ENCODE results near the gene TSSK6. TPM values are rescaled to one million over a fixed set of nuclear protein-coding genes. Genes with fewer than 3 reads are reported as not detected.

TSSK6 gene
- total and polyA plus RNA-seq, 10 of the 15 experiments (the other 5 are each of a cell fraction or from before 2014, with no cell fraction given), result 0.06 to 3.6 (median 0.98) TPM; not detected in 2

DNA sequence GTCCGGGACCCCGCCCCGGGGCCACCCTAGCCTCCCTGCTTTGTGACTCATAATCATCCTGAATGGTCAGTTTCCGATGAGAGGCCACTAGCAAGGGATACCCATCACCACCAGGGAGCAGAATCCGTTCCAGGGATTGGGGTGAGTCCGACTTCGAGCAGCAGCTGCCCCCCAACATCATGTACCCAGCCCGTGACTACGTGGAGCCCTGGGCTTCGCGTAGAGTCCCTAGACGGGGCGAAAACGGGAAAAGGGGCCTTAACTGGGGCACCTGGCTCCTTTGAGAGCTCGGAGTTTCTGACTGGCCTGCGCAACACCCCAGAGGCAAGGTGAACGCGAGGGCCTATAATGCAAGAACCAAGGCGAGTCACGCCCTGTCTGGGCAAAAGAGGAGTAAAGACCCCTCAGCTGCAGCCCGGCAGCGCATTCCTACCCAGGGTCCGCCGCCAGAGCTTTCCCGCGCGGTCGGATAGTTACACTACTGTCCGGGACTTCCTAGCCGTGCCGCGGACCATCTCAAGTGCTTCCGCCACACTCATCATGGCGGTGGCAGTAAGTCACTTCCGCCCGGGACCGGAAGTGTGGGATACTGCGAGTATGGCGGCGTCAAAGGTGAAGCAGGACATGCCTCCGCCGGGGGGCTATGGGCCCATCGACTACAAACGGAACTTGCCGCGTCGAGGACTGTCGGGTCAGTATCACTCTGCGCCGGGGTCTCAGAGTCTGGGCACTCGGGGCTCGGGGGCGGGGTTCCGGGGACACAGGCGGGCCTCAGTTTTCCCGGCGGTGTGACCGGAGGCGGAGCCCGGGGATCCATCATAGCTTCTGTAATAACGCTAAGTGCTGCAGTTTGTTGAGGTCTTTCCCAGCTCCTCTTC lies 533 bp upstream of the TSSK6 start, which contains the start of gene NDUFA13 (continued):
- TF ChIP-seq, protein P1, sequence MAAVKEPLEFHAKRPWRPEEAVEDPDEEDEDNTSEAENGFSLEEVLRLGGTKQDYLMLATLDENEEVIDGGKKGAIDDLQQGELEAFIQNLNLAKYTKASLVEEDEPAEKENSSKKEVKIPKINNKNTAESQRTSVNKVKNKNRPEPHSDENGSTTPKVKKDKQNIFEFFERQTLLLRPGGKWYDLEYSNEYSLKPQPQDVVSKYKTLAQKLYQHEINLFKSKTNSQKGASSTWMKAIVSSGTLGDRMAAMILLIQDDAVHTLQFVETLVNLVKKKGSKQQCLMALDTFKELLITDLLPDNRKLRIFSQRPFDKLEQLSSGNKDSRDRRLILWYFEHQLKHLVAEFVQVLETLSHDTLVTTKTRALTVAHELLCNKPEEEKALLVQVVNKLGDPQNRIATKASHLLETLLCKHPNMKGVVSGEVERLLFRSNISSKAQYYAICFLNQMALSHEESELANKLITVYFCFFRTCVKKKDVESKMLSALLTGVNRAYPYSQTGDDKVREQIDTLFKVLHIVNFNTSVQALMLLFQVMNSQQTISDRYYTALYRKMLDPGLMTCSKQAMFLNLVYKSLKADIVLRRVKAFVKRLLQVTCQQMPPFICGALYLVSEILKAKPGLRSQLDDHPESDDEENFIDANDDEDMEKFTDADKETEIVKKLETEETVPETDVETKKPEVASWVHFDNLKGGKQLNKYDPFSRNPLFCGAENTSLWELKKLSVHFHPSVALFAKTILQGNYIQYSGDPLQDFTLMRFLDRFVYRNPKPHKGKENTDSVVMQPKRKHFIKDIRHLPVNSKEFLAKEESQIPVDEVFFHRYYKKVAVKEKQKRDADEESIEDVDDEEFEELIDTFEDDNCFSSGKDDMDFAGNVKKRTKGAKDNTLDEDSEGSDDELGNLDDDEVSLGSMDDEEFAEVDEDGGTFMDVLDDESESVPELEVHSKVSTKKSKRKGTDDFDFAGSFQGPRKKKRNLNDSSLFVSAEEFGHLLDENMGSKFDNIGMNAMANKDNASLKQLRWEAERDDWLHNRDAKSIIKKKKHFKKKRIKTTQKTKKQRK (IDR thresholded peaks at IDR 0.05; ENCODE audit: low read depth, low read length), result no peak
- TF ChIP-seq PAX8 (IDR thresholded peaks at IDR 0.05), result no peak
- no peak for TF ChIP-seq ZBED1 (IDR thresholded peaks at IDR 0.05; ENCODE audit: borderline replicate concordance)
- peak; percentile 95; the same call in 1 of the 2 replicates for TF ChIP-seq RB1 (IDR thresholded peaks at IDR 0.05; ENCODE audit: borderline replicate concordance)
- TF ChIP-seq, protein P2, sequence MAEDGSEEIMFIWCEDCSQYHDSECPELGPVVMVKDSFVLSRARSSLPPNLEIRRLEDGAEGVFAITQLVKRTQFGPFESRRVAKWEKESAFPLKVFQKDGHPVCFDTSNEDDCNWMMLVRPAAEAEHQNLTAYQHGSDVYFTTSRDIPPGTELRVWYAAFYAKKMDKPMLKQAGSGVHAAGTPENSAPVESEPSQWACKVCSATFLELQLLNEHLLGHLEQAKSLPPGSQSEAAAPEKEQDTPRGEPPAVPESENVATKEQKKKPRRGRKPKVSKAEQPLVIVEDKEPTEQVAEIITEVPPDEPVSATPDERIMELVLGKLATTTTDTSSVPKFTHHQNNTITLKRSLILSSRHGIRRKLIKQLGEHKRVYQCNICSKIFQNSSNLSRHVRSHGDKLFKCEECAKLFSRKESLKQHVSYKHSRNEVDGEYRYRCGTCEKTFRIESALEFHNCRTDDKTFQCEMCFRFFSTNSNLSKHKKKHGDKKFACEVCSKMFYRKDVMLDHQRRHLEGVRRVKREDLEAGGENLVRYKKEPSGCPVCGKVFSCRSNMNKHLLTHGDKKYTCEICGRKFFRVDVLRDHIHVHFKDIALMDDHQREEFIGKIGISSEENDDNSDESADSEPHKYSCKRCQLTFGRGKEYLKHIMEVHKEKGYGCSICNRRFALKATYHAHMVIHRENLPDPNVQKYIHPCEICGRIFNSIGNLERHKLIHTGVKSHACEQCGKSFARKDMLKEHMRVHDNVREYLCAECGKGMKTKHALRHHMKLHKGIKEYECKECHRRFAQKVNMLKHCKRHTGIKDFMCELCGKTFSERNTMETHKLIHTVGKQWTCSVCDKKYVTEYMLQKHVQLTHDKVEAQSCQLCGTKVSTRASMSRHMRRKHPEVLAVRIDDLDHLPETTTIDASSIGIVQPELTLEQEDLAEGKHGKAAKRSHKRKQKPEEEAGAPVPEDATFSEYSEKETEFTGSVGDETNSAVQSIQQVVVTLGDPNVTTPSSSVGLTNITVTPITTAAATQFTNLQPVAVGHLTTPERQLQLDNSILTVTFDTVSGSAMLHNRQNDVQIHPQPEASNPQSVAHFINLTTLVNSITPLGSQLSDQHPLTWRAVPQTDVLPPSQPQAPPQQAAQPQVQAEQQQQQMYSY (CRISPR knock-in tag; IDR thresholded peaks at IDR 0.05), result no peak
- peak; percentile 95 for TF ChIP-seq TAF1 (IDR thresholded peaks at IDR 0.05; ENCODE audit: borderline replicate concordance, low read depth, low read length)
- TF ChIP-seq RAD51 (IDR thresholded peaks at IDR 0.05), result no peak
- TF ChIP-seq CEBPB (IDR thresholded peaks at IDR 0.05; ENCODE audit: borderline replicate concordance in 1 of 2, low read depth in 2 of 2, low read length in 2 of 2), result no peak
- TF ChIP-seq, protein P3, sequence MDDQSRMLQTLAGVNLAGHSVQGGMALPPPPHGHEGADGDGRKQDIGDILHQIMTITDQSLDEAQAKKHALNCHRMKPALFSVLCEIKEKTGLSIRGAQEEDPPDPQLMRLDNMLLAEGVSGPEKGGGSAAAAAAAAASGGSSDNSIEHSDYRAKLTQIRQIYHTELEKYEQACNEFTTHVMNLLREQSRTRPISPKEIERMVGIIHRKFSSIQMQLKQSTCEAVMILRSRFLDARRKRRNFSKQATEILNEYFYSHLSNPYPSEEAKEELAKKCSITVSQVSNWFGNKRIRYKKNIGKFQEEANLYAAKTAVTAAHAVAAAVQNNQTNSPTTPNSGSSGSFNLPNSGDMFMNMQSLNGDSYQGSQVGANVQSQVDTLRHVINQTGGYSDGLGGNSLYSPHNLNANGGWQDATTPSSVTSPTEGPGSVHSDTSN (IDR thresholded peaks at IDR 0.05; ENCODE audit: insufficient replicate concordance, low read depth, low read length), result no peak
- no peak for TF ChIP-seq NRF1 (conservative IDR thresholded peaks at IDR 0.05; ENCODE audit: low read depth, low read length)
- no peak for TF ChIP-seq KLF5 (IDR thresholded peaks at IDR 0.05; ENCODE audit: partially characterized antibody)
- TF ChIP-seq, protein P4, sequence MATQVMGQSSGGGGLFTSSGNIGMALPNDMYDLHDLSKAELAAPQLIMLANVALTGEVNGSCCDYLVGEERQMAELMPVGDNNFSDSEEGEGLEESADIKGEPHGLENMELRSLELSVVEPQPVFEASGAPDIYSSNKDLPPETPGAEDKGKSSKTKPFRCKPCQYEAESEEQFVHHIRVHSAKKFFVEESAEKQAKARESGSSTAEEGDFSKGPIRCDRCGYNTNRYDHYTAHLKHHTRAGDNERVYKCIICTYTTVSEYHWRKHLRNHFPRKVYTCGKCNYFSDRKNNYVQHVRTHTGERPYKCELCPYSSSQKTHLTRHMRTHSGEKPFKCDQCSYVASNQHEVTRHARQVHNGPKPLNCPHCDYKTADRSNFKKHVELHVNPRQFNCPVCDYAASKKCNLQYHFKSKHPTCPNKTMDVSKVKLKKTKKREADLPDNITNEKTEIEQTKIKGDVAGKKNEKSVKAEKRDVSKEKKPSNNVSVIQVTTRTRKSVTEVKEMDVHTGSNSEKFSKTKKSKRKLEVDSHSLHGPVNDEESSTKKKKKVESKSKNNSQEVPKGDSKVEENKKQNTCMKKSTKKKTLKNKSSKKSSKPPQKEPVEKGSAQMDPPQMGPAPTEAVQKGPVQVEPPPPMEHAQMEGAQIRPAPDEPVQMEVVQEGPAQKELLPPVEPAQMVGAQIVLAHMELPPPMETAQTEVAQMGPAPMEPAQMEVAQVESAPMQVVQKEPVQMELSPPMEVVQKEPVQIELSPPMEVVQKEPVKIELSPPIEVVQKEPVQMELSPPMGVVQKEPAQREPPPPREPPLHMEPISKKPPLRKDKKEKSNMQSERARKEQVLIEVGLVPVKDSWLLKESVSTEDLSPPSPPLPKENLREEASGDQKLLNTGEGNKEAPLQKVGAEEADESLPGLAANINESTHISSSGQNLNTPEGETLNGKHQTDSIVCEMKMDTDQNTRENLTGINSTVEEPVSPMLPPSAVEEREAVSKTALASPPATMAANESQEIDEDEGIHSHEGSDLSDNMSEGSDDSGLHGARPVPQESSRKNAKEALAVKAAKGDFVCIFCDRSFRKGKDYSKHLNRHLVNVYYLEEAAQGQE (IDR thresholded peaks at IDR 0.05; ENCODE audit: low read depth, low read length), result 0 out of 2 replicates have a peak, but pooled peaks have one; percentile 12
- TF ChIP-seq, protein P5, sequence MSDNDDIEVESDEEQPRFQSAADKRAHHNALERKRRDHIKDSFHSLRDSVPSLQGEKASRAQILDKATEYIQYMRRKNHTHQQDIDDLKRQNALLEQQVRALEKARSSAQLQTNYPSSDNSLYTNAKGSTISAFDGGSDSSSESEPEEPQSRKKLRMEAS (IDR thresholded peaks at IDR 0.05; ENCODE audit: low read depth, low read length), result no peak
- no peak for TF ChIP-seq NFXL1 (IDR thresholded peaks at IDR 0.05; ENCODE audit: borderline replicate concordance)
- peak; percentile 95 for TF ChIP-seq POLR2AphosphoS5 (IDR thresholded peaks at IDR 0.05; ENCODE audit: low read length)
- TF ChIP-seq MXI1 (IDR thresholded peaks at IDR 0.05; ENCODE audit: low read depth, low read length), result no peak
- no peak for TF ChIP-seq SREBF1 (IDR thresholded peaks at IDR 0.05; ENCODE audit: low read length)

Measured in GM12878 (cell line).